ENCODE results near the gene CD40. TPM values are rescaled to one million over a fixed set of nuclear protein-coding genes. Genes with fewer than 3 reads are reported as not detected.

Gene CD40
- total and polyA plus RNA-seq, 2 experiments from 2014 or later: 2.5 to 2.8 TPM

DNA sequence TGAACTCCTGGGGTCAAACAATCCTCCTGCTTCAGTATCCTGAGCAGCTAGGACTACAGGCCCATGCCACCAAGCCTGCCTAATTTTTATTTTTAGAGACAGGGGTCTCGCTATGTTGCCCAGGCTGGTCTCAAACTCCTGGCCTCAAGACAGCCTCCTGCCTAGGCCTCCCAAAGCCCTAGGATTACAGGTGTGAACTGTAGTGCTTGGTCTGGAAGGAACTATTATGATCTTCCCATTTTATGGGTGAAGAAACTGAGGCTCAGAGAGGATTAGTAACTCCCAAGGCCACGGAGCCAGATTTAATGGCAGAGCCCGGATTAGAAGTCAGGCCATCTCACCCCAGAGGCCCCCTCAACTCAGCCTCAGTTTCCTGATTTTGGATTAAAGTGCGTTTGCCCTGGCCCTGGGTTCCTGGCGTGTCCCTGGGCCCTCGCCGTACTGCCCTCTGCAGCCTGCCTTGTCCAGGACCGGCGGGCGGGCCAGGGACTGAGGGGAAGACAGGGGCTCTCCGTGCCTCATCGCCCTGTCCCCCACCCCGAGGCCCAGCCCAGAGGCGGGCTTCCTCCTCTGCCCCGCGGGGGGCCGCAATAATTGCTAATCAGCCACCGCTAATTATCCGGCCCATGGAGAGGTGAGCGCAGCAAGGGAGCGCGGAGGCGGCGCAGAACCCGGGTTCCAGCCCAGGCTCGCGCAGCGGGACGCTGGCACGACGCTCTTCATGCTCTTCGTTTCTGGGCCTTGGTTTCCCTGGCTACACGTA, 34.9 kb downstream of the CD40 start:
- Histone ChIP-seq H4K20me1 (ENCODE audit: insufficient read depth) (no peaks in the 10 kb centered on the region), H3K36me3 (ENCODE audit: low read depth) (no peaks in the 10 kb centered on the region), H3K9ac (no peak overlapping the region), H2AFZ (no peak overlapping the region), H3K79me2 (ENCODE audit: insufficient read depth) (no peaks in the 10 kb centered on the region), H3K4me3 (no peak overlapping the region), H3K27me3 (replicated peaks; ENCODE audit: insufficient read depth) (peaks cover 4% of the 10 kb centered on the region), H3K4me1 (ENCODE audit: insufficient read depth) (no peaks in the 10 kb centered on the region), H3F3A (ENCODE audit: insufficient read depth) (no peaks in the 10 kb centered on the region), H3K9me2 (ENCODE audit: insufficient read depth) (no peaks in the 10 kb centered on the region), H3K27ac (no peak overlapping the region), H3K4me2 (ENCODE audit: unreplicated experiment) (no peak overlapping the region), H3K9me3 (ENCODE audit: low read depth) (no peaks in the 10 kb centered on the region)
- TF ChIP-seq EZH2phosphoT487 (IDR thresholded peaks at IDR 0.05; ENCODE audit: insufficient read depth, low read depth): no peak
- no peak for TF ChIP-seq EZH2 (IDR thresholded peaks at IDR 0.05; ENCODE audit: insufficient read depth, poor library complexity, severe bottlenecking)
- in situ Hi-C loops (cut with MboI): no loop called here
- WGBS, 2 experiments (ENCODE audit: low coverage in 1 of 2, low lambda C conversion rate in 2 of 2, missing lambda C conversion rate in 2 of 2): 72 to 80% methylated on average over 33 of the region's 33 CpGs
- DNase-seq: no peak

DNA sequence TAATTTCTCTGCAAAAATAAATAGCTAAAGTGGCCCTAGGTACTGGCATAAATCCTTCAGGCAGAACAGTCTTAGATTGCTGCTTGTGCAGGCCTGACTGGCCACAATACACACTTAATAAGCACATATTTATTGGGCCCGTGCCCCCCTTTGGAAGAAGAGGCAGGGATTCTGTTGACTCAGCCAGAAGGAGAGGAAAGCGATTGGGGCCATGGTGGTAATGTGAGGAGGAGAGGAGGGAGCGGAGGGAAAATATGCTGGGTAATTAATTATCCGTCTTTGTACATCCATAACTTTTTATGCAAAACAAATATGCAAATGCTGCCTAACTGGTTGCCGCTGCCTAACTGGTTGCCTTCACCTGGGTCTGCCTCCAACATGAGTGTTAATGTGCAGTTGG, 36.2 kb downstream of the CD40 start:
- Histone ChIP-seq H3K9ac (no peak overlapping the region), H2AFZ (no peak overlapping the region), H3K79me2 (ENCODE audit: insufficient read depth) (no peaks in the 10 kb centered on the region), H3K4me2 (ENCODE audit: unreplicated experiment) (no peak overlapping the region), H3K36me3 (ENCODE audit: low read depth) (no peaks in the 10 kb centered on the region), H3K27ac (no peak overlapping the region), H3K9me2 (ENCODE audit: insufficient read depth) (no peaks in the 10 kb centered on the region), H3F3A (ENCODE audit: insufficient read depth) (no peaks in the 10 kb centered on the region), H4K20me1 (ENCODE audit: insufficient read depth) (no peaks in the 10 kb centered on the region), H3K9me3 (ENCODE audit: low read depth) (no peaks in the 10 kb centered on the region), H3K27me3 (replicated peaks; ENCODE audit: insufficient read depth) (peaks cover 9% of the 10 kb centered on the region), H3K4me3 (no peak overlapping the region), H3K4me1 (ENCODE audit: insufficient read depth) (no peaks in the 10 kb centered on the region)
- 49 to 50% methylated on average over 5 of the region's 5 CpGs for WGBS, 2 experiments (ENCODE audit: low coverage in 1 of 2, low lambda C conversion rate in 2 of 2, missing lambda C conversion rate in 2 of 2)
- no peak for DNase-seq
- in situ Hi-C loops (cut with MboI): no loop called here
- TF ChIP-seq EZH2 (IDR thresholded peaks at IDR 0.05; ENCODE audit: insufficient read depth, poor library complexity, severe bottlenecking) (no peak), EZH2phosphoT487 (IDR thresholded peaks at IDR 0.05; ENCODE audit: insufficient read depth, low read depth) (no peak)

DNA sequence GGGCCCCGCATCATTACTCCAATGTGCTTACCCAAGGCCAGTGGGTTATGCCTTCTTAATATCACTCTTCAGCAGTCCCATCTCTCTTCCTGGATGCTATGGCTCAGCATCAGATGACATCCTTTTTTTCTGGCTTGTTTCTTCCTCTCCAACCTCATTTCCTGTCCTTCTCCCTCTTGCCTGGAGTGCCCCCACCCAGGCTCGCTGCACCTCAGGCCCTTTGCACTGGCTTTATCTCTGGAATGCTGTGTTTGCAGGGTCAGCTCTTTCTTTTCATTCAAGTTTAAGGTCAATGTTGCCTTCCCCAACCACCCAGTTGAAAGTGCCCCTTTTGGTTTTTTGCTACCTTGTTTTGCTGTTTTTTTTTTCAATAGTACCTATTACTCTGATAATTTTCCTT, 36.7 kb downstream of the CD40 start:
- WGBS, 2 experiments (ENCODE audit: low coverage in 1 of 2, low lambda C conversion rate in 2 of 2, missing lambda C conversion rate in 2 of 2): 68 to 72% methylated on average over 2 of the region's 2 CpGs
- Histone ChIP-seq H4K20me1 (ENCODE audit: insufficient read depth) (no peaks in the 10 kb centered on the region), H3K4me1 (ENCODE audit: insufficient read depth) (no peaks in the 10 kb centered on the region), H3K27ac (no peak overlapping the region), H3K79me2 (ENCODE audit: insufficient read depth) (no peaks in the 10 kb centered on the region), H3K27me3 (replicated peaks; ENCODE audit: insufficient read depth) (peaks cover 14% of the 10 kb centered on the region), H3K4me3 (no peak overlapping the region), H3K36me3 (ENCODE audit: low read depth) (no peaks in the 10 kb centered on the region), H3K9ac (no peak overlapping the region), H3K9me2 (ENCODE audit: insufficient read depth) (no peaks in the 10 kb centered on the region), H3K9me3 (ENCODE audit: low read depth) (no peaks in the 10 kb centered on the region), H2AFZ (no peak overlapping the region), H3K4me2 (ENCODE audit: unreplicated experiment) (no peak overlapping the region), H3F3A (ENCODE audit: insufficient read depth) (no peaks in the 10 kb centered on the region)
- TF ChIP-seq EZH2 (IDR thresholded peaks at IDR 0.05; ENCODE audit: insufficient read depth, poor library complexity, severe bottlenecking): no peak
- TF ChIP-seq EZH2phosphoT487 (IDR thresholded peaks at IDR 0.05; ENCODE audit: insufficient read depth, low read depth): no peak
- in situ Hi-C loops (cut with MboI): no loop called here
- no peak for DNase-seq

DNA sequence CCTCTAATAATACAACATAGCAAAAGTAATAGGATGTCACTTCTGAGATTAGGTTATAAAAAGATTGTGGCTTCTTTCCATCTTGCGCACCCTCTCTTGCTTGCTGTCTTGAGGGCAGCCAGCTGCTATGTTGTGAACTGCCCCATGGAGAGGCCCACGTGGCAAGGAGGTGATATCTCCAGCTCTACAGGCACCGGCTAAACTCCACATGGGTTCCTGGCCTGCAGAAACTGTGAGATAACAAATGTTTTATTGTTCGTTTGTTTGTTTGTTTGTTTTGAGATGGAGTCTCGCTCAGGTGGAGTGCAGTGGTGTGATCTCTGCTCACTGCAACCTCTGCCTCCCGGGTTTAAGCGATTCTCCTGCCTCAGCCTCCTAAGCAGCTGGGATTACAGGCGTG, 38.0 kb downstream of the CD40 start:
- H3K27ac ChIP-seq: no peak overlapping the region
- no peak for DNase-seq
- in situ Hi-C loops (cut with MboI): no loop called here
- H4K20me1 ChIP-seq (ENCODE audit: insufficient read depth): no peaks in the 10 kb centered on the region
- no peaks in the 10 kb centered on the region for H3K4me1 ChIP-seq (ENCODE audit: insufficient read depth)
- H3K9me2 ChIP-seq (ENCODE audit: insufficient read depth): no peaks in the 10 kb centered on the region
- H3K36me3 ChIP-seq (ENCODE audit: low read depth): no peaks in the 10 kb centered on the region
- H2AFZ ChIP-seq: no peak overlapping the region
- H3K4me3 ChIP-seq: no peak overlapping the region
- peaks cover 16% of the 10 kb centered on the region for H3K27me3 ChIP-seq (replicated peaks; ENCODE audit: insufficient read depth)
- no peak overlapping the region for H3K4me2 ChIP-seq (ENCODE audit: unreplicated experiment)
- TF ChIP-seq EZH2phosphoT487 (IDR thresholded peaks at IDR 0.05; ENCODE audit: insufficient read depth, low read depth) (no peak), EZH2 (IDR thresholded peaks at IDR 0.05; ENCODE audit: insufficient read depth, poor library complexity, severe bottlenecking) (no peak)
- H3K79me2 ChIP-seq (ENCODE audit: insufficient read depth): no peaks in the 10 kb centered on the region
- 52 to 56% methylated on average over 8 of the region's 8 CpGs for WGBS, 2 experiments (ENCODE audit: low coverage in 1 of 2, low lambda C conversion rate in 2 of 2, missing lambda C conversion rate in 2 of 2)
- no peaks in the 10 kb centered on the region for H3F3A ChIP-seq (ENCODE audit: insufficient read depth)
- no peaks in the 10 kb centered on the region for H3K9me3 ChIP-seq (ENCODE audit: low read depth)
- H3K9ac ChIP-seq: no peak overlapping the region

All from GM23248 (cell line).